HL-60 (cell line): Measurements from ENCODE around the gene ELOF1.

Source experiments
- DNase-seq, 2 experiments: peaks; one replicate each; pipeline ENCODE4 v3.0.0-alpha.2; 2010 to 2020; ENCODE audit warnings: low read depth in 1 of 2, low spot score in 1 of 2
- H3K27ac ChIP-seq: fragments of 250-450 bp; sonication (Bioruptor Pico); replicated peaks from 2 replicates; pipeline ENCODE4 v1.5.1; 2020; ENCODE audit warnings: mild to moderate bottlenecking, moderate library complexity
- H3K27me3 ChIP-seq: fragments of 250-450 bp; sonication (Bioruptor Pico); 2 replicates; pipeline ENCODE4 v1.5.1; 2021; ENCODE audit warnings: mild to moderate bottlenecking, moderate library complexity; ENCODE audit not compliant: insufficient read depth, poor library complexity, severe bottlenecking
- H3K4me3 ChIP-seq: replicated peaks from 2 replicates; pipeline ENCODE4 v1.5.1; 2011; ENCODE audit warnings: mild to moderate bottlenecking, control low read depth, low read length; ENCODE audit not compliant: insufficient read depth
- CTCF ChIP-seq: IDR thresholded peaks from one replicate; pipeline ENCODE4 v1.5.1; 2011; ENCODE audit warnings: low read length, control low read depth, inconsistent platforms; ENCODE audit not compliant: insufficient read depth
- GABPA ChIP-seq: IDR thresholded peaks from 2 replicates; pipeline ENCODE4 v1.6.1; 2012; ENCODE audit warnings: low read depth
- POLR2AphosphoS5 ChIP-seq: IDR thresholded peaks from 2 replicates; pipeline ENCODE4 v1.6.1; 2012; ENCODE audit warnings: low read depth
- REST ChIP-seq: IDR thresholded peaks from 2 replicates; pipeline ENCODE4 v1.6.1; 2012; ENCODE audit warnings: low read depth; ENCODE audit not compliant: insufficient replicate concordance
- SPI1 ChIP-seq: IDR thresholded peaks from 2 replicates; pipeline ENCODE4 v1.6.1; 2012; ENCODE audit warnings: low read depth, mild to moderate bottlenecking, borderline replicate concordance

Gene ELOF1

GRCh38 chr19:11581740-11582139 is 22.7 kb upstream of the ELOF1 start:
- peak in 1 of 2 experiments; percentile 39 for DNase-seq
- Histone ChIP-seq H3K4me3 (no peak overlapping the region), H3K27ac (no peak overlapping the region), H3K27me3 (no peaks in the 10 kb centered on the region)
- TF ChIP-seq GABPA: no peak
- TF ChIP-seq REST: no peak
- TF ChIP-seq POLR2AphosphoS5: no peak
- TF ChIP-seq SPI1: no peak
- TF ChIP-seq CTCF: no peak

GRCh38 chr19:11580116-11580515 is 21.1 kb upstream of the ELOF1 start:
- no peak for DNase-seq
- no peak for TF ChIP-seq CTCF
- no peak for TF ChIP-seq REST
- no peak for TF ChIP-seq GABPA
- TF ChIP-seq POLR2AphosphoS5: no peak
- no peak for TF ChIP-seq SPI1
- Histone ChIP-seq H3K27ac (no peak overlapping the region), H3K27me3 (no peaks in the 10 kb centered on the region), H3K4me3 (no peak overlapping the region)

- DNase-seq: peak; percentile 45 to 74
- Histone ChIP-seq H3K27ac (no peak overlapping the region), H3K4me3 (no peak overlapping the region), H3K27me3 (no peaks in the 10 kb centered on the region)
- no peak for TF ChIP-seq REST
- TF ChIP-seq GABPA: no peak
- TF ChIP-seq POLR2AphosphoS5: peak; percentile 52; the same call in 1 of the 2 replicates
- TF ChIP-seq SPI1: no peak; the same call in 1 of the 2 replicates
- TF ChIP-seq CTCF: no peak
Observed at GRCh38 chr19:11578258-11579142, 19.5 kb upstream of the ELOF1 start.
